HG03575 (cell line): Measurements from ENCODE around the gene IQGAP1.

ENCODE experiments used
- ATAC-seq: cut with Tn5 transposase; IDR thresholded peaks from one replicate; pipeline ENCODE4 v1.9.1; 2021; ENCODE audit not compliant: unreplicated experiment, insufficient number of reproducible peaks, low FRiP score; ENCODE audit errors: extremely low read depth

Gene IQGAP1

DNA sequence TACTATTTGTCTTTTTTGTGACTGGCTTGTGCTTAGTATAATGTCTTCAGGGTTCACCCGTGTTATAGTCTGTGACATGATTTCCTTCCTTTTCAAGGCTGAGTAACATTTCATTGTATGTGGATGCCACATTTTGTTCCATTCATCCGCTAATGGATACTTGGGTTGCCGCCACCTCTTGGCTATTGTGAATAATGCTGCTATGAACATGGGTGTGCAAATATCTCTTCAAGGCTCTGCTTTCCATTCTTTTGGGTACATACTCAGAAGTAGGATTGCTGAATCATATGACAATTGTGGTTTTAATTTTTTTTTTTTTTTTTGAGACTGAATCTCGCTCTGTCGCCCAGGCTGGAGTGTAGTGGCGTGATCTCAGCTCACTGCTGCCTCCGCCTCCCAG lies 157.1 kb downstream of the IQGAP1 start:
- ATAC-seq: no peak

DNA sequence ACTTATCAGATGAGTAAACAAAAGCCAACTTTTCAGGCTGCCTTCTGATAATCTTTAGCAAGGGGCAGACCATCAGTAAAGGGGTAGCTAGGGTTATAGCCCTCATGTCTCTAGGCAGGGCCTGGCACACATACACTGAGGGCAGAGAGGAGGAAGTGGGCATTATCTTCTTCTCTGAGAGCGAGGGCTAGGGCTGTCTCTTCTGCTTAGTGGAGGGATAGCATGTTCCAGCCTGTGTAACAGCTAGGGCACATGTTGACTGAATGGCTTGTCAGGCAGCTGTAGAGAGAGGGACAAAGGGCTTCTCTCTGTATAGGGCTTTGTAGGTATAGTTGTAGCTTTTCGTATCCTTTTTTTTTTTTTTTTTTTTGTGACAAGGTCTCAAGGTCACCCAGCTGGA lies 159.5 kb downstream of the IQGAP1 start:
- no peak for ATAC-seq

DNA sequence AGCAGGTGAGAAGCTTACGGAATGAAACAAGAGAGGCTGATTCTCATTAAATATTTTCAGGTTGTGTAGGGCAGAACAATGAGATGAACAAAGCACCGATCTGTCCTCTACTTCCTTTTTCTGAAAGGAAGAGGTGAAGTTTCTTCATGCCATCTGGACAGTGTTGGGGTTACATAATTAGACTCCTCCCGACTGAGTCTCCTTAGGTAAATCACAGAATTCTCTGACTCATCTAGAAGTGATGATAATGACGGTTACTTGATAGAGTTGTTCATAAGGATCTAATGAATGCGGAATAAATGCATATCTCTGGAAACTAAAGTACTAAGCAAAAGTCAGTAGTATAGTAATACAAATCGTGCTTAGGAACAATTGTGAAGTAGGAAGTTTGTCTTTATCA lies 162.9 kb downstream of the IQGAP1 start:
- no peak for ATAC-seq
